NT2/D1 (cell line): Measurements from ENCODE around the gene CEACAM5.

Experiments
- SUZ12 ChIP-seq: IDR thresholded peaks from 2 replicates; pipeline ENCODE4 v1.6.1; 2011; ENCODE audit not compliant: insufficient read length, insufficient read depth; ENCODE audit errors: extremely low read depth
- YY1 ChIP-seq: IDR thresholded peaks from 2 replicates; pipeline ENCODE4 v1.6.1; 2011; ENCODE audit not compliant: insufficient read length, insufficient read depth
- ZNF274 ChIP-seq: IDR thresholded peaks from 2 replicates; pipeline ENCODE4 v1.6.1; 2011; ENCODE audit warnings: mild to moderate bottlenecking, low read depth, low read length

- TF ChIP-seq ZNF274 (no peak), YY1 (no peak), SUZ12 (no peak)
Measured at GRCh38 chr19:41694196-41694595, 14.2 kb upstream of the CEACAM5 start.
